Ovary (tissue), 9 donors: Measurements from ENCODE around the gene EXD3. TPM values are rescaled to one million over a fixed set of nuclear protein-coding genes. Genes with fewer than 3 reads are reported as not detected.
"Not testable (repeated sequence)": the region's sequence is repeated elsewhere in the genome, so short reads cannot be mapped to it uniquely, and the experiment has no call there.

Experiments used
- DNase-seq, 5 donors: peaks; one replicate each; pipeline ENCODE4 v3.0.0-alpha.2; 2019 to 2020
- H3K27ac ChIP-seq, 2 donors: fragments of 200-600 bp; one replicate each; pipeline versions ENCODE4 v1.5.1 to v1.8.0; 2019 to 2022
- H3K27me3 ChIP-seq: fragments of 200-600 bp; one replicate; pipeline ENCODE4 v1.8.0; 2022
- H3K36me3 ChIP-seq: fragments of 200-600 bp; sonication (generic); one replicate; pipeline ENCODE4 v1.5.1; 2019
- H3K4me1 ChIP-seq: one replicate; pipeline ENCODE4 v1.8.1; 2013; ENCODE audit warnings: mild to moderate bottlenecking, moderate library complexity; ENCODE audit not compliant: insufficient read depth
- H3K4me3 ChIP-seq: fragments of 200-600 bp; sonication (generic); one replicate; pipeline ENCODE4 v1.5.1; 2017
- H3K9me3 ChIP-seq, 2 donors: fragments of 200-600 bp in 1 of 2; sonication (generic) in 1 of 2; one replicate each; pipeline versions ENCODE4 v1.5.1 to v1.8.1; 2013 to 2019; ENCODE audit warnings: mild to moderate bottlenecking in 1 of 2, moderate library complexity in 1 of 2
- CTCF ChIP-seq, 3 donors: fragments of 450-650 bp in 2 of 3; fragments of 200-600 bp in 1 of 3; IDR thresholded peaks; one replicate each; pipeline versions ENCODE4 v1.5.1 to v1.8.0; 2016 to 2022; ENCODE audit warnings: antibody characterized with exemption in 3 of 3, mild to moderate bottlenecking in 1 of 3
- EP300 ChIP-seq: sonication (generic); formaldehyde crosslinking; IDR thresholded peaks from one replicate; pipeline ENCODE4 v1.6.1; 2017; ENCODE audit warnings: antibody characterized with exemption
- POLR2A ChIP-seq: fragments of 450-650 bp; IDR thresholded peaks from one replicate; pipeline ENCODE4 v1.6.1; 2017; ENCODE audit warnings: antibody characterized with exemption, mild to moderate bottlenecking, moderate library complexity
- WGBS, 3 donors: extraction: QIAGEN DNeasy Blood & Tissue Kit in 1 of 3; methylation state at CpG; one replicate each; pipeline versions ENCODE4 v1.1.5 to v1.1.7; 2013 to 2017; 5-methylcytosine and 5-hydroxymethylcytosine counted together
- intact Hi-C, 4 donors: fragments of 100-400 bp; cut with DNase I; formaldehyde crosslinking; loops; one replicate each; pipeline versions ENCODE4 v1.11.0 to v1.15.1; 2022 to 2023
- polyA plus RNA-seq, 2 donors: library from polyadenylated mRNA; stranded (reverse); fragments of 200-250 nt in 1 of 2; fragments of 350-450 nt in 1 of 2; fragmentation: Illumina TruSeq in 1 of 2; extraction: RNeasy Lipid Tissue Mini Kit (QIAGEN cat#74804) in 1 of 2; gene quantifications; one replicate each; pipeline ENCODE4 v1.2.3, GENCODE V29; 2013 to 2014
- total RNA-seq, 7 donors: library from RNA; depleted of rRNA in 2 of 7; stranded (reverse); fragments of >200 nt in 2 of 7; fragmentation: NEBNext Ultra II Directional in 3 of 7; extraction: Animal tissue kit (Norgen Biotek cat#: 25700) in 3 of 7; gene quantifications; one replicate each; pipeline versions ENCODE4 v1.1.0 to v1.2.4, GENCODE V29; 2016 to 2023
- donor health status: DM: no; HTN: no; CAD: no; lungs with moderate emphysema.
- donor health status: DM: no; HTN: no; CAD: no.
- donor health status: Bipolar disorder and iron deficiency.
- donor health status: DM: yes; HTN: yes; CAD: no.
- donor health status: DM: no; HTN: no; CAD: no.
- donor health status: DM: yes; HTN: yes; CAD: no.

EXD3 gene
- total and polyA plus RNA-seq, 9 donors: 1.0 to 30.6 (median 23.4) TPM

GRCh38 chr9:137380171-137380570 lies 42.8 kb downstream of the EXD3 start:
- WGBS, 3 donors: 80 to 87% (median 82%) methylated on average over 11 to 16 of the region's 16 CpGs
- H3K27me3 ChIP-seq: no peaks in the 10 kb centered on the region
- no peaks in the 10 kb centered on the region for H3K9me3 ChIP-seq
- DNase-seq: no peak
- no peaks in the 10 kb centered on the region for H3K36me3 ChIP-seq
- intact Hi-C loops: no loop called here
- no peaks in the 10 kb centered on the region for H3K4me1 ChIP-seq
- H3K4me3 ChIP-seq: no peak overlapping the region
- H3K27ac ChIP-seq: no peak overlapping the region
- TF ChIP-seq POLR2A: no peak
- TF ChIP-seq CTCF (IDR thresholded peaks at IDR 0.05): no peak
- no peak for TF ChIP-seq EP300

GRCh38 chr9:137379761-137380161 lies 43.2 kb downstream of the EXD3 start:
- H3K4me3 ChIP-seq: no peak overlapping the region
- H3K9me3 ChIP-seq: no peaks in the 10 kb centered on the region
- WGBS, 3 donors: 90 to 94% (median 92%) methylated on average over 12 of the region's 12 CpGs
- no peaks in the 10 kb centered on the region for H3K27me3 ChIP-seq
- H3K27ac ChIP-seq: no peak overlapping the region
- no peaks in the 10 kb centered on the region for H3K4me1 ChIP-seq
- no peaks in the 10 kb centered on the region for H3K36me3 ChIP-seq
- DNase-seq: peak in 4 of 5 donors; percentile 9 to 24 (median 10)
- intact Hi-C loops: no loop called here
- TF ChIP-seq CTCF (IDR thresholded peaks at IDR 0.05) (no peak), POLR2A (no peak), EP300 (no peak)

- H3K36me3 ChIP-seq, H3K27me3 ChIP-seq, intact Hi-C loops, H3K27ac ChIP-seq, H3K4me3 ChIP-seq, H3K9me3 ChIP-seq, H3K4me1 ChIP-seq: not testable (repeated sequence)
- 89 to 93% (median 92%) methylated on average over 11 to 37 of the region's 37 CpGs for WGBS, 3 donors
- DNase-seq: peak in 3 of 5 donors; percentile 9 to 19 (median 14)
Measured at GRCh38 chr9:137378688-137379410, 44.1 kb downstream of the EXD3 start.

- Histone ChIP-seq H3K27me3 (no peaks in the 10 kb centered on the region), H3K27ac (no peak overlapping the region), H3K4me1 (no peaks in the 10 kb centered on the region), H3K36me3 (no peaks in the 10 kb centered on the region), H3K4me3 (no peak overlapping the region), H3K9me3 (no peaks in the 10 kb centered on the region)
- 92 to 96% (median 94%) methylated on average over 12 of the region's 12 CpGs for WGBS, 3 donors
- TF ChIP-seq POLR2A (no peak), CTCF (IDR thresholded peaks at IDR 0.05) (no peak), EP300 (no peak)
- peak in 3 of 5 donors; percentile 4 to 13 (median 10) for DNase-seq
- intact Hi-C loops: no loop called here
Measured at GRCh38 chr9:137376386-137376785, 46.6 kb downstream of the EXD3 start.

GRCh38 chr9:137375321-137376058 lies 47.5 kb downstream of the EXD3 start:
- no peaks in the 10 kb centered on the region for H3K27me3 ChIP-seq
- 93 to 98% (median 97%) methylated on average over 11 of the region's 11 CpGs for WGBS, 3 donors
- DNase-seq: no peak
- no peaks in the 10 kb centered on the region for H3K9me3 ChIP-seq
- H3K4me3 ChIP-seq: no peak overlapping the region
- TF ChIP-seq EP300 (no peak), CTCF (IDR thresholded peaks at IDR 0.05) (no peak), POLR2A (no peak)
- no peaks in the 10 kb centered on the region for H3K4me1 ChIP-seq
- intact Hi-C loops: no loop called here
- H3K27ac ChIP-seq: no peak overlapping the region
- H3K36me3 ChIP-seq: no peaks in the 10 kb centered on the region
